Astrocyte of the cerebellum (primary cell): ENCODE measurements around the gene OCSTAMP.

Experiments used
- DNase-seq: peaks from one replicate; pipeline ENCODE4 v3.0.0-alpha.2; 2011; ENCODE audit warnings: low read depth
- H3K4me3 ChIP-seq: 2 replicates; pipeline ENCODE4 v1.5.1; 2011; ENCODE audit warnings: mild to moderate bottlenecking, low read depth, low read length, moderate library complexity
- in situ Hi-C: cut with HindIII; loops from 2 replicates; pipeline ENCODE4 v1.10.0; 2017; ENCODE audit warnings: low sequenced_read_pairs
- TF ChIP-seq, protein P1 (sequence below): IDR thresholded peaks from 2 replicates; pipeline ENCODE4 v1.5.1; 2012; ENCODE audit warnings: low read length, low read depth, moderate library complexity, mild to moderate bottlenecking; ENCODE audit errors: missing control alignments

Gene OCSTAMP

DNA sequence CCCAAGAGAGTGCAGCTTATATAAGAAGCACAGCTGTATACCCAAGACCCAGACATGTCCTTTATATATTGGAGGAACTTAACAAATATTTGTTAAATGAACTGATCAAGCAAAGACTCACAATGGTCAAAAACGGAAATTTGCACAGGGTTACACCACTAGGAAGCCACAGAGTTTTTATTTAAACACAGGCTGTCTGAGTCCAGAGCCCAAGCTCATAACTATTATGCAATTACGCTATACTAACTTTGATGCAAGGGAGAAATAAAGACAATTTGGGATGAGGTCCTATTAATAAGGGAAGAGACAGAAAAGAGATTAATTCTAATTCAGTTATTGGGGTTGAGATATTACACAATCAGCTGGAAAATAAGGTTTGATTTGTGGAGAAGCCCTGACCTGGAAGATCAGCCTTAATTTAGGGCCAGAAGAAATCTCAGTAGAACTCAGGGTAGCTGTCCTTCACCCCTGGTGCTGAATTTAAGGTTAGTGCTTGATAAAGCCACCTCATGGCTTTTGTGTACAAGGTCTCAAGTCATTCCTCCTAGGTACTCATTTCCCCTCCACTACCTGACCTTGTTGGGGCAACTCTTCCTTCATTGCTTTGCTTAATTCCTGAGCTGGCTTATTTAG lies 26.6 kb downstream of the OCSTAMP start:
- no peak overlapping the region for H3K4me3 ChIP-seq
- DNase-seq, result no peak
- in situ Hi-C loops, result no loop called here
- TF ChIP-seq, protein P1, sequence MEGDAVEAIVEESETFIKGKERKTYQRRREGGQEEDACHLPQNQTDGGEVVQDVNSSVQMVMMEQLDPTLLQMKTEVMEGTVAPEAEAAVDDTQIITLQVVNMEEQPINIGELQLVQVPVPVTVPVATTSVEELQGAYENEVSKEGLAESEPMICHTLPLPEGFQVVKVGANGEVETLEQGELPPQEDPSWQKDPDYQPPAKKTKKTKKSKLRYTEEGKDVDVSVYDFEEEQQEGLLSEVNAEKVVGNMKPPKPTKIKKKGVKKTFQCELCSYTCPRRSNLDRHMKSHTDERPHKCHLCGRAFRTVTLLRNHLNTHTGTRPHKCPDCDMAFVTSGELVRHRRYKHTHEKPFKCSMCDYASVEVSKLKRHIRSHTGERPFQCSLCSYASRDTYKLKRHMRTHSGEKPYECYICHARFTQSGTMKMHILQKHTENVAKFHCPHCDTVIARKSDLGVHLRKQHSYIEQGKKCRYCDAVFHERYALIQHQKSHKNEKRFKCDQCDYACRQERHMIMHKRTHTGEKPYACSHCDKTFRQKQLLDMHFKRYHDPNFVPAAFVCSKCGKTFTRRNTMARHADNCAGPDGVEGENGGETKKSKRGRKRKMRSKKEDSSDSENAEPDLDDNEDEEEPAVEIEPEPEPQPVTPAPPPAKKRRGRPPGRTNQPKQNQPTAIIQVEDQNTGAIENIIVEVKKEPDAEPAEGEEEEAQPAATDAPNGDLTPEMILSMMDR, result no peak

DNA sequence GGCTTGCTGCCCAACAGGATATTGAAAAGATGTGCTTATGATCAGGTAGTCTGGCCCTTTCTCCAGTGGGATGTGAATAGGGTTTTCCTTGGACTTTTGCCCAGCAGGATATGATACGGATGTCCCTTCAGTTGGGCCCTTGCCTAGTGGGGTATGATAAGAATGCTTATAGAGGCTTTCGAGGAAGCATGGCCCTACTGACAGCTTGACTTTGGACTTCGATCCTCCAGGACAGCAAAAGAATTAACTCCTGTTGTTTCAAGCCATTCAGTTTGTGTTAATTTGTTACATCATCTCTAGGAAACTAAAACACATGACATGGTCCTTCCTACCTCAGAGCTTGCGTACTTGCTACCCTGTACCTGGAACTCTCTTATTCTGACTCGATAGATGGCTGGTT lies 27.3 kb downstream of the OCSTAMP start:
- DNase-seq, result no peak
- in situ Hi-C loops, result no loop called here
- no peak overlapping the region for H3K4me3 ChIP-seq
- TF ChIP-seq, protein P1, result no peak

DNA sequence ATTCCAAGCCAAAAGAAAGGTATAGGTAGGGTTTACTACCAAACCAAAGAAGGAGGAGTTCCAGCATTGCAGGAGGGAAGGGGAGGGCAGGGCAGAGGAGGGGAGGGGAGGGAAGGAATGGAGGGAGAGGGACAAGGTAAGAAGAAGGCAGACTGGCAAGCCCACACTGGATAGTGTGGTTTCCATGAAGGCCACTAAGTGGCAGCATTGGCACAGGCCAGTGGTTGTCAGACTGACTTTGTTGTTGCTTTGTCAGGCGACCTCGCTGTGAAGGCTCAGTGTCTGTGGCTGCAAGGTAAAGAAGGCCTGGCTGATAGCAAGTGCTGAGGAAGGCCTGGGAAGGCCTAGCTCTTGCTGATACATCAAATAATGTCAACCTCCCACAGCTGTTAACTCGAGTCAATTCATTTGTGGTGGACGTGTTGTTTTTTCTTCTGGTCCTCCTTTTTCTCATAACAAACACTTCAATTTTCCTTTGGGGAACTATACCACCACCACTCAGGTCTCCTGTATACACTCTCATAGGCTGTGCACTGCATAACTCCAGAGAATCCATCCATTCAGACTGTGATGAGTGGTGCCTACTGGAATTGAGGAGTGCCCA lies 29.4 kb downstream of the OCSTAMP start:
- peak; percentile 20 for DNase-seq
- TF ChIP-seq, protein P1, result peak; percentile 60
- in situ Hi-C loops, result no loop called here
- no peak overlapping the region for H3K4me3 ChIP-seq

- no peak overlapping the region for H3K4me3 ChIP-seq
- DNase-seq, result no peak
- in situ Hi-C loops, result no loop called here
- TF ChIP-seq, protein P1, result no peak
Measured at GRCh38 chr20:46520540-46520939, 29.9 kb downstream of the OCSTAMP start.

DNA sequence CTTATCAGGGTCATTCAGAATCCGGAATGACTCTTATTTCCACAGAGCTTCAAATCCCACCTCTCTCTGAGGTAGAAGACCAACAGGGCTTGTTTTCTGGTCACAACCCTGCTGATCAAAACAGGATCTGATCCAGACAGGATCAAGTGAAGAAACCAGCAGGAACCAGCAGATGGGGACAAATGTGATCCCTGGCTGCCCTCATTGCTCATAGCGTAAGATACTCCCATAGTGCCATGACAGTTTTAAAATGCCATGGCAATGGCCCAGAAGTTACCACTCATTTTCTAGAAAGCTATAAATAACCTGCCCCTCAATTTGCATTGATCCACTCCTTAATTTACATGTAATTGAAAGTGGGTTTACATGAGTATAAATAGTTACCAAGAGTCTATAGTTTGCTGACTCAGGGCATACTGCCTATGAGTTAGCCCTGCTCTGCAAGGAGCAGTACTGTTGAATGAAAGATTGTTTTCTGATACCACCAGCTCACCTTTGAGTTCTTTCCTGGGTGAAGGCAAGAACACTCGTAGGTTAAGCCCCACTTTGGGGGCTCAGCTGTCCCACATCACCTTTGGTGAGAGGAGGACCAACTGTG lies 30.9 kb downstream of the OCSTAMP start:
- in situ Hi-C loops, result no loop called here
- TF ChIP-seq, protein P1, result no peak
- H3K4me3 ChIP-seq, result no peak overlapping the region
- DNase-seq, result no peak

- no peak for DNase-seq
- TF ChIP-seq, protein P1, result no peak
- in situ Hi-C loops, result no loop called here
- H3K4me3 ChIP-seq, result peak within 1 kb of the TSS; percentile 68
Measured at GRCh38 chr20:46512943-46513844, 37.3 kb downstream of the OCSTAMP start, which contains the start of gene ZNF334. Gene ZNF334 (minus strand): TSS chr20:46513559. CDS start chr20:46512102, 1,457 bp downstream.
